GM18511 (cell line): ENCODE data around the gene GFRA1.
"Not testable (repeated sequence)": the region's sequence is repeated elsewhere in the genome, so short reads cannot be mapped to it uniquely, and the experiment has no call there.

ENCODE experiments used
- ATAC-seq: cut with Tn5 transposase; IDR thresholded peaks from one replicate; pipeline ENCODE4 v1.9.1; 2021; ENCODE audit warnings: mild to moderate bottlenecking, moderate library complexity; ENCODE audit not compliant: unreplicated experiment

GFRA1 gene

GRCh38 chr10:116165941-116166340 lies 107.1 kb downstream of the GFRA1 start:
- not testable (repeated sequence) for ATAC-seq

- no peak for ATAC-seq
Measured at GRCh38 chr10:116164291-116164690, 108.7 kb downstream of the GFRA1 start.

- no peak for ATAC-seq
Measured at GRCh38 chr10:116163333-116164131, 109.5 kb downstream of the GFRA1 start.

- no peak for ATAC-seq
Measured at GRCh38 chr10:116162851-116163250, 110.2 kb downstream of the GFRA1 start.

- ATAC-seq: no peak
Measured at GRCh38 chr10:116160271-116160670, 112.7 kb downstream of the GFRA1 start.

GRCh38 chr10:116159197-116159596 lies 113.8 kb downstream of the GFRA1 start:
- ATAC-seq: no peak

- no peak for ATAC-seq
Measured at GRCh38 chr10:116158036-116158435, 115.0 kb downstream of the GFRA1 start.

- ATAC-seq: no peak
Measured at GRCh38 chr10:116157485-116157884, 115.5 kb downstream of the GFRA1 start.

GRCh38 chr10:116156819-116157218 lies 116.2 kb downstream of the GFRA1 start:
- ATAC-seq: no peak

GRCh38 chr10:116155191-116155590 lies 117.8 kb downstream of the GFRA1 start:
- ATAC-seq: no peak

GRCh38 chr10:116154651-116155050 lies 118.4 kb downstream of the GFRA1 start:
- no peak for ATAC-seq

GRCh38 chr10:116151076-116151475 lies 121.9 kb downstream of the GFRA1 start:
- ATAC-seq: no peak

- ATAC-seq: no peak
Measured at GRCh38 chr10:116150606-116151005, 122.4 kb downstream of the GFRA1 start.

- no peak for ATAC-seq
Measured at GRCh38 chr10:116147147-116147905, 125.7 kb downstream of the GFRA1 start.

- ATAC-seq: no peak
Measured at GRCh38 chr10:116146372-116147140, 126.5 kb downstream of the GFRA1 start.

GRCh38 chr10:116143673-116144222 lies 129.3 kb downstream of the GFRA1 start:
- ATAC-seq: no peak

GRCh38 chr10:116141855-116142254 lies 131.2 kb downstream of the GFRA1 start:
- ATAC-seq: no peak

GRCh38 chr10:116141246-116141645 lies 131.8 kb downstream of the GFRA1 start:
- no peak for ATAC-seq

- ATAC-seq: no peak
Measured at GRCh38 chr10:116139886-116140285, 133.1 kb downstream of the GFRA1 start.

GRCh38 chr10:116138897-116139296 lies 134.1 kb downstream of the GFRA1 start:
- no peak for ATAC-seq

GRCh38 chr10:116136261-116136660 lies 136.7 kb downstream of the GFRA1 start:
- no peak for ATAC-seq
